Spinal cord (tissue), 10 donors: ENCODE results near the gene MKLN1. TPM values are rescaled to one million over a fixed set of nuclear protein-coding genes. Genes with fewer than 3 reads are reported as not detected.
A peak's percentile ranks its signal among the peaks of the same experiment; 100 is the strongest.

Experiments used
- DNase-seq, 6 donors: peaks; one replicate each; pipeline versions ENCODE4 v3.0.0 to v3.0.0-alpha.2; 2013 to 2015; ENCODE audit warnings: low spot score in 6 of 6, low read depth in 4 of 6
- H3K27ac ChIP-seq: one replicate; pipeline ENCODE4 v1.5.1; 2013; ENCODE audit warnings: low read depth, low read length, control low read depth
- H3K27me3 ChIP-seq: one replicate; pipeline ENCODE4 v1.6.1; 2013; ENCODE audit warnings: low read length; ENCODE audit not compliant: control insufficient read depth, insufficient read depth
- H3K36me3 ChIP-seq: one replicate; pipeline ENCODE4 v1.6.1; 2013; ENCODE audit warnings: low read length; ENCODE audit not compliant: control insufficient read depth, insufficient read depth
- H3K4me1 ChIP-seq: one replicate; pipeline ENCODE4 v1.6.1; 2013; ENCODE audit warnings: low read length; ENCODE audit not compliant: control insufficient read depth, insufficient read depth
- H3K4me3 ChIP-seq: one replicate; pipeline ENCODE4 v1.5.1; 2013; ENCODE audit warnings: low read depth, low read length, control low read depth
- H3K9me3 ChIP-seq: one replicate; pipeline ENCODE4 v1.6.1; 2013; ENCODE audit warnings: low read length; ENCODE audit not compliant: control insufficient read depth, insufficient read depth
- WGBS: methylation state at CpG from one replicate; pipeline ENCODE4 v1.1.5; 2013; ENCODE audit warnings: missing lambda C conversion rate; ENCODE audit not compliant: insufficient coverage; 5-methylcytosine and 5-hydroxymethylcytosine counted together
- long read RNA-seq, 4 donors: transcript quantifications; one replicate each; lab custom pipeline, GENCODE V29; 2026
- polyA plus RNA-seq, 2 donors: library from polyadenylated mRNA; unstranded; fragments of 120-200 nt; gene quantifications; one replicate each; pipeline ENCODE4 v1.2.1, GENCODE V29; 2013; ENCODE audit not compliant: insufficient read length in 2 of 2
- total RNA-seq, 2 donors: library from RNA; depleted of rRNA in 1 of 2; stranded (reverse); fragments of 120-200 nt in 1 of 2; fragments of >200 nt in 1 of 2; gene quantifications; one replicate each; pipeline versions ENCODE4 v1.2.3 to v1.2.4, GENCODE V29; 2013 to 2014
- donor health status: healthy.

MKLN1 gene
- total RNA-seq = 10 to 100 TPM; 51.1 to 69.4 TPM
- polyA plus RNA-seq = 10 to 100 TPM; 13.6 to 22.1 TPM
- long read RNA-seq, donor 1, full-length matches to known transcripts = 7 of 7 reads
- long read RNA-seq, donor 1, partial matches to known transcripts = 0 of 7 reads
- long read RNA-seq, donor 1, other reads (novel, unspliced or antisense) = 0 of 7 reads
- long read RNA-seq, donor 2 = 0 reads
- long read RNA-seq, donor 3, full-length matches to known transcripts = 1 of 1 reads
- long read RNA-seq, donor 3, partial matches to known transcripts = 0 of 1 reads
- long read RNA-seq, donor 3, other reads (novel, unspliced or antisense) = 0 of 1 reads
- long read RNA-seq, donor 4, full-length matches to known transcripts = 3 of 29 reads
- long read RNA-seq, donor 4, partial matches to known transcripts = 26 of 29 reads
- long read RNA-seq, donor 4, other reads (novel, unspliced or antisense) = 0 of 29 reads

- Histone ChIP-seq H3K36me3 (peaks cover 2% of the 10 kb centered on the region), H3K9me3 (no peaks in the 10 kb centered on the region), H3K27me3 (no peaks in the 10 kb centered on the region), H3K27ac (peak within 1 kb of the TSS; percentile 99), H3K4me1 (peaks cover 3% of the 10 kb centered on the region), H3K4me3 (peak within 1 kb of the TSS; percentile 97)
- WGBS = 0% methylated on average over 69 of the region's 69 CpGs
- peak; percentile 75 to 96 (median 82) for DNase-seq
These were observed at the start of gene MKLN1 for GRCh38 chr7:131327626-131328376. Gene MKLN1, plus strand, starts transcription at chr7:131327876. Its CDS starts 24 bp downstream, at chr7:131327900.

- DNase-seq = no peak
- H3K4me3 ChIP-seq = no peak overlapping the region
- H3K4me1 ChIP-seq = no peaks in the 10 kb centered on the region
- H3K9me3 ChIP-seq = peaks cover 2% of the 10 kb centered on the region
- no peak overlapping the region for H3K27ac ChIP-seq
- 71% methylated on average over 1 of the region's 1 CpG for WGBS
- no peaks in the 10 kb centered on the region for H3K36me3 ChIP-seq
- no peaks in the 10 kb centered on the region for H3K27me3 ChIP-seq
These were observed 48.6 kb upstream of the MKLN1 start for GRCh38 chr7:131279044-131279443.

GRCh38 chr7:131281266-131282048 is 46.2 kb upstream of the MKLN1 start:
- H3K9me3 ChIP-seq = peaks cover 2% of the 10 kb centered on the region
- H3K27me3 ChIP-seq = no peaks in the 10 kb centered on the region
- no peak overlapping the region for H3K27ac ChIP-seq
- no peaks in the 10 kb centered on the region for H3K36me3 ChIP-seq
- no peak for DNase-seq
- H3K4me3 ChIP-seq = no peak overlapping the region
- peaks cover 4% of the 10 kb centered on the region for H3K4me1 ChIP-seq
- 89% methylated on average over 2 of the region's 5 CpGs for WGBS

- WGBS = 68% methylated on average over 12 of the region's 13 CpGs
These were observed 42.8 kb upstream of the MKLN1 start for GRCh38 chr7:131284702-131285419.

GRCh38 chr7:131285556-131285955 is 42.1 kb upstream of the MKLN1 start:
- H3K9me3 ChIP-seq = no peaks in the 10 kb centered on the region
- H3K27ac ChIP-seq = no peak overlapping the region
- WGBS = 100% methylated on average over 2 of the region's 3 CpGs
- no peaks in the 10 kb centered on the region for H3K36me3 ChIP-seq
- H3K27me3 ChIP-seq = no peaks in the 10 kb centered on the region
- no peak overlapping the region for H3K4me3 ChIP-seq
- H3K4me1 ChIP-seq = peaks cover 4% of the 10 kb centered on the region
- no peak for DNase-seq

More at GRCh38 chr7:131284702-131285419, 42.8 kb upstream of the MKLN1 start:
- Histone ChIP-seq H3K9me3 (peaks cover 2% of the 10 kb centered on the region), H3K27ac (no peak overlapping the region), H3K4me3 (no peak overlapping the region), H3K36me3 (no peaks in the 10 kb centered on the region), H3K27me3 (no peaks in the 10 kb centered on the region), H3K4me1 (peaks cover 4% of the 10 kb centered on the region)
- peak in 2 of 6 donors; percentile 15 to 40 for DNase-seq

GRCh38 chr7:131288450-131288849 is 39.2 kb upstream of the MKLN1 start:
- 86% methylated on average over 2 of the region's 4 CpGs for WGBS
- no peak for DNase-seq
- Histone ChIP-seq H3K4me1 (peaks cover 4% of the 10 kb centered on the region), H3K4me3 (no peak overlapping the region), H3K27ac (no peak overlapping the region), H3K27me3 (no peaks in the 10 kb centered on the region), H3K9me3 (no peaks in the 10 kb centered on the region), H3K36me3 (no peaks in the 10 kb centered on the region)

- H3K4me1 ChIP-seq = peaks cover 4% of the 10 kb centered on the region
- DNase-seq = no peak
- H3K4me3 ChIP-seq = no peak overlapping the region
- H3K36me3 ChIP-seq = no peaks in the 10 kb centered on the region
- no peak overlapping the region for H3K27ac ChIP-seq
- 100% methylated on average over 4 of the region's 5 CpGs for WGBS
- no peaks in the 10 kb centered on the region for H3K27me3 ChIP-seq
- no peaks in the 10 kb centered on the region for H3K9me3 ChIP-seq
These were observed 38.6 kb upstream of the MKLN1 start for GRCh38 chr7:131289051-131289450.

GRCh38 chr7:131292141-131292905 is 35.4 kb upstream of the MKLN1 start:
- no peak for DNase-seq
- Histone ChIP-seq H3K36me3 (no peaks in the 10 kb centered on the region), H3K4me3 (no peak overlapping the region), H3K4me1 (no peaks in the 10 kb centered on the region), H3K9me3 (no peaks in the 10 kb centered on the region), H3K27ac (no peak overlapping the region), H3K27me3 (no peaks in the 10 kb centered on the region)
- 94% methylated on average over 2 of the region's 4 CpGs for WGBS
